Breast epithelium (tissue), 4 donors: ENCODE results near the gene DENND5B. TPM values are rescaled to one million over a fixed set of nuclear protein-coding genes. Genes with fewer than 3 reads are reported as not detected.

ENCODE experiments used
- DNase-seq, 2 donors: peaks; one replicate each; pipeline ENCODE4 v3.0.0-alpha.2; 2019; ENCODE audit warnings: low spot score in 2 of 2
- H3K27ac ChIP-seq, 2 donors: fragments of 200-600 bp; sonication (generic) in 1 of 2; one replicate each; pipeline ENCODE4 v1.5.1; 2016 to 2019; ENCODE audit warnings: mild to moderate bottlenecking in 1 of 2
- H3K27me3 ChIP-seq, 2 donors: fragments of 200-600 bp; sonication (generic) in 1 of 2; one replicate each; pipeline versions ENCODE4 v1.5.1 to v1.6.0; 2017 to 2019; ENCODE audit warnings: control low read depth in 1 of 2, mild to moderate bottlenecking in 1 of 2
- H3K36me3 ChIP-seq: fragments of 200-600 bp; one replicate; pipeline ENCODE4 v1.5.1; 2019
- H3K4me1 ChIP-seq, 2 donors: fragments of 200-600 bp; sonication (generic); one replicate each; pipeline ENCODE4 v1.5.1; 2016 to 2019; ENCODE audit warnings: control low read depth in 1 of 2
- H3K4me3 ChIP-seq, 3 donors: fragments of 200-600 bp; sonication (generic); 1 replicate in 2 of 3; 2 replicates in 1 of 3; pipeline ENCODE4 v1.5.1; 2016 to 2019; ENCODE audit warnings: mild to moderate bottlenecking in 3 of 3, moderate library complexity in 2 of 3
- H3K9me3 ChIP-seq, 2 donors: fragments of 200-600 bp; sonication (generic) in 1 of 2; one replicate each; pipeline ENCODE4 v1.5.1; 2016 to 2019; ENCODE audit warnings: control low read depth in 1 of 2
- POLR2A ChIP-seq: fragments of 450-650 bp; IDR thresholded peaks from one replicate; pipeline ENCODE4 v1.6.1; 2016; ENCODE audit warnings: antibody characterized with exemption, mild to moderate bottlenecking, moderate library complexity
- POLR2AphosphoS5 ChIP-seq, 3 donors: sonication (generic); formaldehyde crosslinking; IDR thresholded peaks; one replicate each; pipeline ENCODE4 v1.6.1; 2017; ENCODE audit warnings: antibody characterized with exemption in 3 of 3
- intact Hi-C: fragments of 100-400 bp; cut with DNase I; formaldehyde crosslinking; loops from one replicate; pipeline ENCODE4 v1.15.1; 2023; ENCODE audit warnings: low total_unique reads
- total RNA-seq, 3 donors: library from RNA; depleted of rRNA; stranded (reverse); fragments of >200 nt; gene quantifications; one replicate each; pipeline ENCODE4 v1.1.0, GENCODE V29; 2016
- TF ChIP-seq, protein P1 (sequence below), 3 donors: fragments of 450-650 bp; IDR thresholded peaks; one replicate each; pipeline ENCODE4 v1.5.1; 2016 to 2017; ENCODE audit warnings: antibody characterized with exemption in 3 of 3, mild to moderate bottlenecking in 3 of 3, moderate library complexity in 3 of 3

DENND5B gene
- total RNA-seq, 3 donors from 2014 or later, result 16.0 to 18.7 (median 17.7) TPM

DNA sequence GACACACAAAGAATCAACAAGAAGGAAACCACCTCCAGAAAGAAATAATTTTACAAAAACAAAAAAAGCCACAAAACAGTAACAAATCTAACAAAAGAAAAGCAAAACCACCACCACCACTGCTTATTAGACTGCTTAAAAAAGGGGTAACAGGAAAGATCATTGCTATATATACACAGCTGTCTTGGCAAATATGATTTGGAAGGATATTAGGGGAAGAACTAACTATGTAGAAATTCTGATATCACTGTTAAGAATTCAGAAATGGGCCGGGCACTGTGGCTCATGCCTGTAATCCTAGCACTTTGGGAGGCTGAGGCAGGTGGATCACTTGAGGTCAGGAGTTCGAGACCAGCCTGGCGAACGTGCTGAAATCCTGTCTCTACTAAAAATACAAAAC, 92.5 kb downstream of the DENND5B start:
- Histone ChIP-seq H3K36me3 (no peaks in the 10 kb centered on the region), H3K27me3 (no peaks in the 10 kb centered on the region), H3K9me3 (no peaks in the 10 kb centered on the region), H3K4me3 (no peak overlapping the region), H3K27ac (no peak overlapping the region), H3K4me1 (no peaks in the 10 kb centered on the region)
- no peak for DNase-seq
- TF ChIP-seq POLR2AphosphoS5 (IDR thresholded peaks at IDR 0.05), result no peak
- TF ChIP-seq, protein P1, sequence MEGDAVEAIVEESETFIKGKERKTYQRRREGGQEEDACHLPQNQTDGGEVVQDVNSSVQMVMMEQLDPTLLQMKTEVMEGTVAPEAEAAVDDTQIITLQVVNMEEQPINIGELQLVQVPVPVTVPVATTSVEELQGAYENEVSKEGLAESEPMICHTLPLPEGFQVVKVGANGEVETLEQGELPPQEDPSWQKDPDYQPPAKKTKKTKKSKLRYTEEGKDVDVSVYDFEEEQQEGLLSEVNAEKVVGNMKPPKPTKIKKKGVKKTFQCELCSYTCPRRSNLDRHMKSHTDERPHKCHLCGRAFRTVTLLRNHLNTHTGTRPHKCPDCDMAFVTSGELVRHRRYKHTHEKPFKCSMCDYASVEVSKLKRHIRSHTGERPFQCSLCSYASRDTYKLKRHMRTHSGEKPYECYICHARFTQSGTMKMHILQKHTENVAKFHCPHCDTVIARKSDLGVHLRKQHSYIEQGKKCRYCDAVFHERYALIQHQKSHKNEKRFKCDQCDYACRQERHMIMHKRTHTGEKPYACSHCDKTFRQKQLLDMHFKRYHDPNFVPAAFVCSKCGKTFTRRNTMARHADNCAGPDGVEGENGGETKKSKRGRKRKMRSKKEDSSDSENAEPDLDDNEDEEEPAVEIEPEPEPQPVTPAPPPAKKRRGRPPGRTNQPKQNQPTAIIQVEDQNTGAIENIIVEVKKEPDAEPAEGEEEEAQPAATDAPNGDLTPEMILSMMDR (IDR thresholded peaks at IDR 0.05), result no peak
- TF ChIP-seq POLR2A, result no peak
- intact Hi-C loops, result no loop called here

DNA sequence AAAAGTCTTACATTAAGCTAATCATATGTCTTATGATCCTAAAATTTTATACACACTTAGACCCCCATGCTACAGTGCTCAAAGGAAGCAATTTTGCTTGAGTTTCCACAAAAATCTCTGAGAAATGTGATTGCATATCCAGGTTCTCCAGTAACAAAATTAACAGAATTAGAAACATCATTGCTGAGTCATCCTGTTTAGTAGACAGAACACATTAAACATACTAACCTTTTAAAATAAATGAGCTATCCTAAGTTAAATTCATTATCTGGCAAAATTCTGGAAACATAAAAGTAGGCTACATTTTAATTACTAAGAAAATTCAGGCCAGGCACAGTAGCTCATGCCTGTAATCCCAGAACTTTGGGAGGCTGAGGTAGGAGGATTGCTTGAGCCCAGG, 94.7 kb downstream of the DENND5B start:
- no peak for DNase-seq
- Histone ChIP-seq H3K36me3 (no peaks in the 10 kb centered on the region), H3K27me3 (no peaks in the 10 kb centered on the region), H3K27ac (no peak overlapping the region), H3K4me1 (no peaks in the 10 kb centered on the region), H3K4me3 (no peak overlapping the region), H3K9me3 (no peaks in the 10 kb centered on the region)
- intact Hi-C loops, result no loop called here
- TF ChIP-seq POLR2AphosphoS5 (IDR thresholded peaks at IDR 0.05) (no peak), POLR2A (no peak)
- TF ChIP-seq, protein P1 (IDR thresholded peaks at IDR 0.05), result no peak

DNA sequence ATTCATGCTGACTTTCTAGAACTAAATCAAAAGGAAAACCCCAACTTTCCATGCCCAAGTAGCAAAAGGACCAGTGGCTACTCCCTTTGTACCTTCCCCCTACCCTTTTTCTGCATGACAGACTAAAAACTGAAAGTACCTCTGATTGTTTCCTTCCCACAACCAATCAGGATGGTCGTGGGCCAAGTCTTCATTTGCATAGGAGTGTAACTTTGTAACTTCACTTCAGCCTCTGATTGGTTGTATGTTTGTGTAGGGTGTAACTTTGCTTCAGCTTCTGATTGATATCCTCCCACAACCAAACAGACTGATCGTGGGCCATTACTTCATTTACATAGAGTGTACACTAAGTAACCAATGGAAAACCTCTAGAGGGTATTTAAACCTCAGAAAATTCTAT, 96.5 kb downstream of the DENND5B start:
- Histone ChIP-seq H3K36me3 (no peaks in the 10 kb centered on the region), H3K4me3 (no peak overlapping the region), H3K4me1 (no peaks in the 10 kb centered on the region), H3K9me3 (no peaks in the 10 kb centered on the region), H3K27ac (no peak overlapping the region), H3K27me3 (no peaks in the 10 kb centered on the region)
- intact Hi-C loops, result no loop called here
- DNase-seq, result no peak
- TF ChIP-seq, protein P1 (IDR thresholded peaks at IDR 0.05), result no peak
- no peak for TF ChIP-seq POLR2AphosphoS5 (IDR thresholded peaks at IDR 0.05)
- no peak for TF ChIP-seq POLR2A

DNA sequence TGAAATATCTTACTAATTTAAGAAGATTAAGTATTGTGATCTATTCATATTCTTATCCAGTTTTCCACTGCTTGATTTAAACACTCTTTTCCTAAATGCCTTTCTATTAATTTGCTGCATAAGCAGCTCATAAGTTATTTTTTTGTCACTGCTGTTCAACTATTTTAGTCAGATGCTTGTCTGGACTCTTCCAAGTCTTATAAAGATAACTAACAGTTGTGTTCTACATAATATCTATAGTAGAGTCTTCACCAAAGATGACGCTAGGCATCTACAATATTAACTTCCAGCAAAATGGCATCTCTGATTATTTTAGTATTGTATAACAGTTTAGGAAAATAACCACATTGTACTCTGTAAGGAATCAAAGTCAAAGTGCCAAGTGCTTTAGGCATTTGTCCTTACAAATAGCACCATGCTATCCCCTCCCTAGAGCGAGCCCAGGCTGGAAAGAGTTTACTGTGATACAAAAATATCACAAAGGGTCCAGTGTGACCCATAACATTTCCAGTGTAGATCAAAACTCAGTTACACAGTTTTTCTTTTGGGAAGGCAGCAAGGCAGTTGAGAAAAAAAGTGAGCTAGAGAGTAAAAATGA, 98.2 kb downstream of the DENND5B start:
- no peaks in the 10 kb centered on the region for H3K4me1 ChIP-seq
- H3K27ac ChIP-seq, result peak overlapping the region; percentile 56 to 65
- TF ChIP-seq, protein P1 (IDR thresholded peaks at IDR 0.05), result no peak
- no peak for TF ChIP-seq POLR2AphosphoS5 (IDR thresholded peaks at IDR 0.05)
- no peak for TF ChIP-seq POLR2A
- no peaks in the 10 kb centered on the region for H3K36me3 ChIP-seq
- no peak overlapping the region for H3K4me3 ChIP-seq
- H3K27me3 ChIP-seq, result no peaks in the 10 kb centered on the region
- intact Hi-C loops, result no loop called here
- no peaks in the 10 kb centered on the region for H3K9me3 ChIP-seq
- DNase-seq, result no peak

DNA sequence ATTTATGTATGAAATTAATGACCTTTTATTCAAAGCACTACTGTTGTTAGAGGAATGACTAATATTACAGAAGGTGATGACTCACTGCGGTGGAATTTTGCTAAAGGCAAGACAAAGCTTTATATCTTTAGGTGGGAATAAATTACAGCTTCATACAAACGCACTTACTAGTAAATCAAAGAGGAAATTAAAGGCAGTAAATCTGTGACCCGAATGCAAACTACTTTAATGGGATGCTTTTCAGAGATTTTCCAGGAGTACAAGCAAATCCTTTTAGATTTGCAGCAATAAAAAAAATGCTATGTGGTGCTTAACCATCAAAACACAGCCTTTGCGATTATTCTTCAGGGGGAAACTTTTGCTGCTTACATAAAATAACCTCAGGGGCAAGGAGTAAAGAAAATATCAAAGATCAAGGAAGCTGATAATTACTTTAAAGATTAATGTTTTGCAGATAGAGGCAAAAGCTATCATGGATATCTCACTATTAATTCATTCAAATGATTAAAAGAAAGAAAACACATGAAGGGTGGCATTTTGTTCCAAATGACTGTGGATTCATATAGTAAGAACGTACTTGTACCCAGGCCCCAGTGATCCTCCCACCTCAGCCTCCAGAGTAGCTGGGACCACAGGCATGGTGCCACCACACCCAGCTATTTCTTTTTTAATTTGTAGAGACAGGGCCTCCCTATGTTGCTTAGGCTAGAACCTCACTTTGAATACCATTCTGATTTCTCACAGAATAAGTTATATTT, 98.9 kb downstream of the DENND5B start:
- Histone ChIP-seq H3K4me1 (no peaks in the 10 kb centered on the region), H3K4me3 (no peak overlapping the region), H3K36me3 (no peaks in the 10 kb centered on the region), H3K27me3 (no peaks in the 10 kb centered on the region), H3K27ac (peak overlapping the region; percentile 56 to 65), H3K9me3 (no peaks in the 10 kb centered on the region)
- TF ChIP-seq POLR2A (no peak), POLR2AphosphoS5 (IDR thresholded peaks at IDR 0.05) (no peak)
- TF ChIP-seq, protein P1 (IDR thresholded peaks at IDR 0.05), result no peak
- peak in 1 of 2 donors; percentile 39 for DNase-seq
- intact Hi-C loops, result no loop called here
